GM12878 (cell line): Measurements from ENCODE around the gene ZDHHC14. TPM values are rescaled to one million over a fixed set of nuclear protein-coding genes. Genes with fewer than 3 reads are reported as not detected.

Experiments
- ATAC-seq: fragments of 200-7000 bp; cut with Tn5 transposase; 3 replicates; pipeline ENCODE4 v1.9.1; 2020; ENCODE audit warnings: mild to moderate bottlenecking, moderate library complexity
- BruUV-seq: library from RNA; stranded (reverse); fragments of 400-500 nt; replicated peaks from 2 replicates; lab custom pipeline; 2021; lab: Mats Ljungman, UMichigan
- CTCF ChIA-PET: fragments of 300-600 bp; sonication (Branson Sonifier 250); formaldehyde crosslinking; extraction: SDS; loops from one replicate; lab custom pipeline; 2021; ENCODE audit warnings: inconsistent platforms; lab: Yijun Ruan, JAX
- POLR2A ChIA-PET: fragments of 350-600 bp; formaldehyde crosslinking; extraction: SDS; loops from one replicate; lab custom pipeline; 2021; ENCODE audit warnings: inconsistent platforms; lab: Charles Lee
- RAD21 ChIA-PET: fragments of 300-600 bp; sonication (Branson Sonifier 250); formaldehyde crosslinking; loops from one replicate; lab custom pipeline; 2023; ENCODE audit warnings: antibody characterized with exemption; ENCODE audit not compliant: unreplicated experiment; lab: Charles Lee
- SMC1A ChIA-PET: fragments of 300-600 bp; sonication (Branson Sonifier 250); formaldehyde crosslinking; loops from one replicate; lab custom pipeline; 2023; ENCODE audit not compliant: unreplicated experiment, uncharacterized antibody; lab: Charles Lee
- DNase-seq: peaks from one replicate; pipeline ENCODE4 v3.0.0-alpha.2; 2011; ENCODE audit warnings: low read depth, low spot score
- FAIRE-seq: peaks from 3 replicates; lab custom pipeline; 2011; peaks lifted over from hg19 to GRCh38; lab: Jason Lieb, UNC
- H2AFZ ChIP-seq: 2 replicates; pipeline ENCODE4 v1.6.0; 2011; ENCODE audit warnings: low read depth, low read length, control low read depth; ENCODE audit not compliant: control insufficient read depth
- H3K27ac ChIP-seq: 2 replicates; pipeline ENCODE4 v1.5.1; 2011; ENCODE audit warnings: control low read depth; ENCODE audit not compliant: control insufficient read depth, insufficient read depth
- H3K27me3 ChIP-seq, 2 experiments: replicated peaks in 1 of 2; 2 replicates each; pipeline versions ENCODE4 v1.6.0 to v1.6.1; 2011; ENCODE audit warnings: low read length in 1 of 2; ENCODE audit not compliant: control insufficient read depth in 2 of 2, insufficient read depth in 2 of 2
- H3K36me3 ChIP-seq, 2 experiments: 2 replicates each; pipeline ENCODE4 v1.5.1; 2011; ENCODE audit warnings: low read length in 1 of 2; ENCODE audit not compliant: control insufficient read depth in 2 of 2, insufficient read depth in 2 of 2
- H3K4me1 ChIP-seq: 2 replicates; pipeline ENCODE4 v1.6.1; 2011; ENCODE audit warnings: mild to moderate bottlenecking, low read length, moderate library complexity, mixed read lengths; ENCODE audit not compliant: control insufficient read depth, insufficient read depth
- H3K4me2 ChIP-seq: 2 replicates; pipeline ENCODE4 v1.6.0; 2011; ENCODE audit warnings: control low read depth; ENCODE audit not compliant: control insufficient read depth, insufficient read depth
- H3K4me3 ChIP-seq: fragments of 200-600 bp; sonication (generic); 2 replicates; pipeline ENCODE4 v1.5.1; 2016
- H3K79me2 ChIP-seq: 2 replicates; pipeline ENCODE4 v1.6.0; 2011; ENCODE audit warnings: low read length; ENCODE audit not compliant: control insufficient read depth, insufficient read depth
- H3K9ac ChIP-seq: 2 replicates; pipeline ENCODE4 v1.8.0; 2011; ENCODE audit warnings: low read length, control low read depth, mixed read lengths; ENCODE audit not compliant: control insufficient read depth, insufficient read depth
- H3K9me3 ChIP-seq: replicated peaks from 3 replicates; pipeline ENCODE4 v1.5.1; 2011; ENCODE audit warnings: mild to moderate bottlenecking, low read length; ENCODE audit not compliant: control insufficient read depth, insufficient read depth
- H4K20me1 ChIP-seq: 2 replicates; pipeline ENCODE4 v1.6.0; 2011; ENCODE audit not compliant: control insufficient read depth, insufficient read depth
- ATF3 ChIP-seq: IDR thresholded peaks from 2 replicates; pipeline ENCODE4 v1.6.1; 2011; ENCODE audit warnings: low read depth, mild to moderate bottlenecking, low read length, moderate library complexity, borderline replicate concordance; ENCODE audit errors: extremely low read depth
- BHLHE40 ChIP-seq, 2 experiments: fragments of 450-650 bp in 1 of 2; IDR thresholded peaks; 2 replicates each; pipeline ENCODE4 v1.6.1; 2011 to 2017; ENCODE audit warnings: low read depth in 2 of 2, borderline replicate concordance in 1 of 2, improper control_type of control experiment in 1 of 2, low read length in 1 of 2, mild to moderate bottlenecking in 1 of 2
- CHD1 ChIP-seq: IDR thresholded peaks from 2 replicates; pipeline ENCODE4 v1.6.1; 2012; ENCODE audit warnings: low read depth, low read length, improper control_type of control experiment
- EED ChIP-seq: sonication (generic); IDR thresholded peaks from 2 replicates; pipeline ENCODE4 v1.6.1; 2016; ENCODE audit warnings: antibody characterized with exemption, low read depth
- GABPA ChIP-seq: IDR thresholded peaks from 2 replicates; pipeline ENCODE4 v1.6.1; 2014; ENCODE audit warnings: antibody characterized with exemption, low read depth, mild to moderate bottlenecking, inconsistent platforms
- IRF4 ChIP-seq: IDR thresholded peaks from 2 replicates; pipeline ENCODE4 v1.6.1; 2011; ENCODE audit warnings: low read depth, low read length
- MYB ChIP-seq: fragments of 150-350 bp; IDR thresholded peaks from 2 replicates; pipeline ENCODE4 v1.6.1; 2014; ENCODE audit warnings: mild to moderate bottlenecking, low read depth, low read length, borderline replicate concordance
- PAX5 ChIP-seq: IDR thresholded peaks from 2 replicates; pipeline ENCODE4 v1.6.1; 2011; ENCODE audit warnings: low read depth, low read length, borderline replicate concordance
- PKNOX1 ChIP-seq: fragments of 450-650 bp; IDR thresholded peaks from 2 replicates; pipeline ENCODE4 v1.6.1; 2016; ENCODE audit warnings: mild to moderate bottlenecking
- POLR2A ChIP-seq: IDR thresholded peaks from 2 replicates; pipeline ENCODE4 v1.6.1; 2011; ENCODE audit warnings: low read depth, mild to moderate bottlenecking, low read length
- POU2F2 ChIP-seq: IDR thresholded peaks from 3 replicates; pipeline ENCODE4 v1.6.1; 2011; ENCODE audit warnings: low read depth, mild to moderate bottlenecking, low read length, borderline replicate concordance
- RFX5 ChIP-seq: IDR thresholded peaks from 2 replicates; pipeline ENCODE4 v1.6.1; 2011; ENCODE audit warnings: low read depth, low read length, improper control_type of control experiment
- SMAD1 ChIP-seq: fragments of 450-650 bp; IDR thresholded peaks from 2 replicates; pipeline ENCODE4 v1.6.1; 2018; ENCODE audit warnings: mild to moderate bottlenecking, low read depth; ENCODE audit not compliant: partially characterized antibody
- SMC3 ChIP-seq: IDR thresholded peaks from 2 replicates; pipeline ENCODE4 v1.6.1; 2011; ENCODE audit warnings: low read length, improper control_type of control experiment, borderline replicate concordance
- YBX1 ChIP-seq: fragments of 450-650 bp; IDR thresholded peaks from 2 replicates; pipeline ENCODE4 v1.6.1; 2016; ENCODE audit warnings: antibody characterized with exemption
- ZZZ3 ChIP-seq: IDR thresholded peaks from 2 replicates; pipeline ENCODE4 v1.6.1; 2011; ENCODE audit warnings: low read depth; ENCODE audit not compliant: control insufficient read depth, insufficient read length
- WGBS: methylation state at CpG from one replicate; pipeline ENCODE4 v1.1.6; 2016; ENCODE audit warnings: low lambda C conversion rate; ENCODE audit not compliant: insufficient replicate concordance, insufficient coverage; ENCODE audit errors: missing lambda C conversion rate; 5-methylcytosine and 5-hydroxymethylcytosine counted together
- in situ Hi-C: fragments of 300-500 bp; cut with MboI; formaldehyde crosslinking; loops from 9 replicates; pipeline ENCODE4 v1.14.3; 2018; ENCODE audit warnings: mixed read lengths
- intact Hi-C: fragments of 100-400 bp; cut with micrococcal nuclease; formaldehyde crosslinking; loops from one replicate; pipeline ENCODE4 v1.14.2; 2022; ENCODE audit not compliant: unreplicated experiment
- polyA plus RNA-seq, 11 experiments: library from polyadenylated mRNA; depleted of rRNA in 4 of 11; unstranded in 6 of 11; stranded (reverse) in 5 of 11; fragments of >200 nt; fragmentation: Nextera tagmentation in 4 of 11; fragmentation: Illumina TruSeq in 1 of 11; extraction: Ambion mirVana in 4 of 11; extraction: Trizol in 1 of 11; gene quantifications; 1 replicate in 1 of 11; 2 replicates in 10 of 11; pipeline versions ENCODE4 v1.2.1 to v1.2.3, GENCODE V29; 2011 to 2016; ENCODE audit warnings: inconsistent platforms in 2 of 11, missing spikeins in 2 of 11, low read depth in 1 of 11
- total RNA-seq, 4 experiments: library from RNA; depleted of rRNA in 3 of 4; stranded (reverse); fragments of >200 nt in 3 of 4; fragmentation: Illumina TruSeq in 1 of 4; extraction: Trizol in 1 of 4; gene quantifications; 2 replicates each; pipeline versions ENCODE4 v1.2.1 to v1.2.3, GENCODE V29; 2013 to 2021

ZDHHC14 gene
- total and polyA plus RNA-seq, 10 of the 15 experiments (the other 5 are each of a cell fraction or from before 2014, with no cell fraction given) = 0.15 to 16.0 (median 0.76) TPM; not detected in 1

GRCh38 chr6:157659536-157660271, 278.7 kb downstream of the ZDHHC14 start:
- no peaks in the 10 kb centered on the region for H3K27me3 ChIP-seq
- no peak overlapping the region for H3K27ac ChIP-seq
- DNase-seq = no peak
- no peaks in the 10 kb centered on the region for H4K20me1 ChIP-seq
- ChIA-PET CTCF (interaction anchor here (1.0 to 1.4 kb wide), 4 partner anchors 7 to 345 kb away, joined by 3 to 4 read pairs (median 4); no protein-coding TSS in a partner anchor), POLR2A (no interaction called here), RAD21 (interaction anchor here (0.7 kb wide), 1 partner anchor 131 kb away, joined by 3 read pairs; no protein-coding TSS in a partner anchor), SMC1A (interaction anchor here (1.6 kb wide), 1 partner anchor 100 kb away, joined by 5 read pairs; no protein-coding TSS in a partner anchor)
- H3K9me3 ChIP-seq = no peaks in the 10 kb centered on the region; the same call in 2 of the 3 replicates
- 50% methylated on average over 19 of the region's 19 CpGs for WGBS
- no peak for ATAC-seq
- in situ Hi-C loops = no loop called here
- intact Hi-C loops = no loop called here
- H3K4me2 ChIP-seq = no peak overlapping the region
- no peaks in the 10 kb centered on the region for H3K4me1 ChIP-seq
- no peak overlapping the region for H3K4me3 ChIP-seq
- no TSS peak for BruUV-seq
- H3K36me3 ChIP-seq = peaks cover 0 to 2% of the 10 kb centered on the region in 2 experiments; a peak in 1 of 4 replicates
- no peak for FAIRE-seq
- TF ChIP-seq MYB = no peak
- H3K79me2 ChIP-seq = no peaks in the 10 kb centered on the region
- H3K9ac ChIP-seq = no peak overlapping the region
- H2AFZ ChIP-seq = no peak overlapping the region

- Histone ChIP-seq H3K27me3 (no peaks in the 10 kb centered on the region), H3K9ac (no peak overlapping the region), H3K4me3 (no peak overlapping the region), H3K9me3 (no peaks in the 10 kb centered on the region; the same call in 2 of the 3 replicates), H3K4me2 (no peak overlapping the region), H3K27ac (no peak overlapping the region), H3K79me2 (no peaks in the 10 kb centered on the region), H4K20me1 (no peaks in the 10 kb centered on the region), H3K4me1 (no peaks in the 10 kb centered on the region), H2AFZ (no peak overlapping the region), H3K36me3 (peaks cover 0 to 2% of the 10 kb centered on the region in 2 experiments; a peak in 1 of 4 replicates)
- FAIRE-seq (no peak), ATAC-seq (no peak), DNase-seq (no peak)
- WGBS = 80% methylated on average over 5 of the region's 5 CpGs
- POLR2A ChIA-PET = interaction anchor here (0.7 kb wide), 1 partner anchor 80 kb away, joined by 3 read pairs; no protein-coding TSS in a partner anchor
- intact Hi-C loops (no loop called here), in situ Hi-C loops (no loop called here)
- RAD21 ChIA-PET = no interaction called here
- SMC1A ChIA-PET = interaction anchor here (1.6 kb wide), 1 partner anchor 101 kb away, joined by 5 read pairs; no protein-coding TSS in a partner anchor
- BruUV-seq = no TSS peak
- CTCF ChIA-PET = interaction anchor here (1.1 to 1.4 kb wide), 2 partner anchors 16 to 346 kb away, joined by 3 to 4 read pairs; no protein-coding TSS in a partner anchor
- TF ChIP-seq YBX1 (no peak), CHD1 (no peak), ZZZ3 (no peak), BHLHE40 (IDR thresholded peaks at IDR 0.05; ENCODE audit: borderline replicate concordance in 1 of 2, low read depth in 2 of 2, low read length in 1 of 2) (no peak), POU2F2 (no peak), ATF3 (no peak), PAX5 (no peak), PKNOX1 (no peak), IRF4 (no peak), SMC3 (no peak), GABPA (no peak), EED (no peak), SMAD1 (no peak), POLR2A (no peak), RFX5 (no peak)
These were observed 279.4 kb downstream of the ZDHHC14 start for GRCh38 chr6:157660414-157660813.
